GM18520 (cell line): Measurements from ENCODE around the gene PSG2.
"Not testable (repeated sequence)": the region's sequence is repeated elsewhere in the genome, so short reads cannot be mapped to it uniquely, and the experiment has no call there.

Source experiments
- ATAC-seq: cut with Tn5 transposase; IDR thresholded peaks from one replicate; pipeline ENCODE4 v1.9.1; 2021; ENCODE audit not compliant: unreplicated experiment

Gene PSG2

GRCh38 chr19:43082601-43083000 lies at the start of gene PSG2:
TSS of gene PSG2 (minus strand) at chr19:43082701. CDS start at chr19:43082569, 132 bp downstream.
- not testable (repeated sequence) for ATAC-seq

- ATAC-seq = not testable (repeated sequence)
Observed at GRCh38 chr19:43131281-43131842, 48.9 kb upstream of the PSG2 start.

GRCh38 chr19:43129197-43129596 lies 46.7 kb upstream of the PSG2 start:
- ATAC-seq = not testable (repeated sequence)

GRCh38 chr19:43127336-43127735 lies 44.8 kb upstream of the PSG2 start:
- ATAC-seq = not testable (repeated sequence)

GRCh38 chr19:43126720-43127119 lies 44.2 kb upstream of the PSG2 start:
- no peak for ATAC-seq

GRCh38 chr19:43124360-43124759 lies 41.9 kb upstream of the PSG2 start:
- ATAC-seq = no peak

GRCh38 chr19:43120433-43121026 lies 38.0 kb upstream of the PSG2 start:
- ATAC-seq = not testable (repeated sequence)

- not testable (repeated sequence) for ATAC-seq
Observed at GRCh38 chr19:43119526-43119925, 37.0 kb upstream of the PSG2 start.

- ATAC-seq = not testable (repeated sequence)
Observed at GRCh38 chr19:43116421-43116820, 33.9 kb upstream of the PSG2 start.

GRCh38 chr19:43115548-43115947 lies 33.0 kb upstream of the PSG2 start:
- not testable (repeated sequence) for ATAC-seq

- not testable (repeated sequence) for ATAC-seq
Observed at GRCh38 chr19:43115064-43115463, 32.6 kb upstream of the PSG2 start.

- not testable (repeated sequence) for ATAC-seq
Observed at GRCh38 chr19:43114626-43115025, 32.1 kb upstream of the PSG2 start.

GRCh38 chr19:43107401-43107800 lies 24.9 kb upstream of the PSG2 start:
- ATAC-seq = not testable (repeated sequence)

- no peak for ATAC-seq
Observed at GRCh38 chr19:43105496-43105895, 23.0 kb upstream of the PSG2 start.

GRCh38 chr19:43104215-43104850 lies 21.8 kb upstream of the PSG2 start:
- ATAC-seq = not testable (repeated sequence)

GRCh38 chr19:43101950-43102349 lies 19.4 kb upstream of the PSG2 start:
- no peak for ATAC-seq

GRCh38 chr19:43098416-43098815 lies 15.9 kb upstream of the PSG2 start:
- ATAC-seq = not testable (repeated sequence)

GRCh38 chr19:43087702-43088340 lies 5.3 kb upstream of the PSG2 start:
- not testable (repeated sequence) for ATAC-seq

- ATAC-seq = not testable (repeated sequence)
Observed at GRCh38 chr19:43085796-43086530, 3.5 kb upstream of the PSG2 start.

GRCh38 chr19:43084196-43084832 lies 1.8 kb upstream of the PSG2 start:
- ATAC-seq = not testable (repeated sequence)

- not testable (repeated sequence) for ATAC-seq
Observed at GRCh38 chr19:43083721-43084120, 1.2 kb upstream of the PSG2 start.
